Activated T-helper 2 cell treated with anti-CD3 and anti-CD28 coated beads, Interferon-gamma antibody, Interleukin-2, Interleukin-4, amounts not matched to agents 10 μg/mL and 5 μg/mL and 100 μg/mL, durations not matched to agents 14 hours and 24 hours and 36 hours (primary cell): Measurements from ENCODE around the gene PLEKHA8. TPM values are rescaled to one million over a fixed set of nuclear protein-coding genes. Genes with fewer than 3 reads are reported as not detected.
"Not testable (repeated sequence)": the region's sequence is repeated elsewhere in the genome, so short reads cannot be mapped to it uniquely, and the experiment has no call there.

Experiments used
- DNase-seq: peaks from one replicate; pipeline ENCODE4 v3.0.0; 2021; ENCODE audit warnings: low spot score
- H3K27ac Mint-ChIP-seq: one replicate; pipeline ENCODE4 v1.8.0; 2021; ENCODE audit warnings: mixed read lengths
- H3K27me3 Mint-ChIP-seq: one replicate; pipeline ENCODE4 v1.8.0; 2021; ENCODE audit warnings: low read depth, mixed read lengths
- H3K36me3 Mint-ChIP-seq: one replicate; pipeline ENCODE4 v1.8.0; 2021; ENCODE audit warnings: low read depth, mixed read lengths
- H3K4me1 Mint-ChIP-seq: one replicate; pipeline ENCODE4 v1.8.0; 2021; ENCODE audit warnings: low read depth, mixed read lengths
- H3K4me3 Mint-ChIP-seq: one replicate; pipeline ENCODE4 v1.8.0; 2021; ENCODE audit warnings: low read depth, mild to moderate bottlenecking, moderate library complexity, mixed read lengths
- H3K9me3 Mint-ChIP-seq: one replicate; pipeline ENCODE4 v1.8.0; 2021; ENCODE audit warnings: mixed read lengths
- intact Hi-C: fragments of 100-400 bp; cut with micrococcal nuclease; formaldehyde crosslinking; loops from one replicate; pipeline ENCODE4 v1.15.1; 2023
- total RNA-seq: library from RNA; stranded (reverse); gene quantifications from 2 replicates; pipeline ENCODE4 v1.2.3, GENCODE V29; 2022

PLEKHA8 gene
- total RNA-seq, 1 donor from 2014 or later: 10.9 TPM

DNA sequence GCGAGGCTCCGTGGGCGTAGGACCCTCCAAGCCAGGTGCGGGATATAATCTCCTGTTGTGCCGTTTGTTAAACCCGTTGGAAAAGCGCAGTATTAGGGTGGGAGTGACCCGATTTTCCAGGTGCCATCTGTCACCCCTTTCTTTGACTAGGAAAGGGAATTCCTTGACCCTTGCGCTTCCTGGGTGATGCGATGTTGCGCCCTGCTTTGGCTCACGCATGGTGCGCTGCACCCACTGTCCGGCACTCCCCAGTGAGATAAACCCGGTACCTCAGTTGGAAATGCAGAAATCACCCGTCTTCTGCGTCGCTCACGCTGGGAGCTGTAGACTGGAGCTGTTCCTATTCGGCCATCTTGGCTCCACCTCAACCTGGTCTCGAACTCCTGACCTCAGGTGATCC is 70.4 kb downstream of the PLEKHA8 start:
- H3K4me1 Mint-ChIP-seq, intact Hi-C loops, H3K27me3 Mint-ChIP-seq, H3K4me3 Mint-ChIP-seq, H3K36me3 Mint-ChIP-seq, H3K9me3 Mint-ChIP-seq, H3K27ac Mint-ChIP-seq, DNase-seq: not testable (repeated sequence)

- intact Hi-C loops: no loop called here
- Mint-ChIP-seq H3K27me3 (no peaks in the 10 kb centered on the region), H3K9me3 (peaks cover 6% of the 10 kb centered on the region), H3K4me1 (no peaks in the 10 kb centered on the region), H3K27ac (no peak overlapping the region), H3K36me3 (no peaks in the 10 kb centered on the region), H3K4me3 (no peak overlapping the region)
- DNase-seq: no peak
Observed at GRCh38 chr7:30102281-30102680, 74.1 kb downstream of the PLEKHA8 start.

GRCh38 chr7:30104157-30104556 is 75.9 kb downstream of the PLEKHA8 start:
- intact Hi-C loops: no loop called here
- Mint-ChIP-seq H3K27me3 (no peaks in the 10 kb centered on the region), H3K36me3 (no peaks in the 10 kb centered on the region), H3K4me1 (no peaks in the 10 kb centered on the region), H3K4me3 (no peak overlapping the region), H3K9me3 (peaks cover 4% of the 10 kb centered on the region), H3K27ac (no peak overlapping the region)
- DNase-seq: no peak

DNA sequence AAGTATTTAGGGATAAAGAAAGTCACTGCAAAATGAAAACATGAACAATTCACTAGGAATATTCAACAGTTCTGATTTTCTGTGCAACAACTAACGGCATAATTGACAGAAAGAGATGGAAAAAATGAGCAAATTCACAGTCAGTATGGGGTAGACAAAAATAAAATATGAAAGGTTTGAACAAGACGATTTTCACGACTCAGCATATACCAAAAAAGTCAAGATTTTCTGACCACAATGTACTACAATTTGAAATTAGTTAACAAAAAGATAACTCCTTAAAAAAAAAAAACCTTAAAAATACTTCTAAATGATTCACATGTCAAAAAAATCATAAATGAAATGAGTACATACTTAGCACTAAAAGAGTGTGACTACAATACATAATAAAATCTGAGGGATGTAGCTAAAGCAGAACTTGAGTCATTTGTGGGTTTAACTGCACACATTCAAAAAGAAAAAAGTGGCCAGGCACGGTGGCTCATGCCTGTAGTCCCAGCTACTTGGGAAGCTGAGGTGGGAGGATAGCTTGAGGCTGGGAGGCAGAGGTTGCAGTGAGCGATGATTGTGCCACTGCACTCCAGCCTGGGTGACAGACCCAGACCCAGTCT is 84.0 kb downstream of the PLEKHA8 start:
- Mint-ChIP-seq H3K4me1 (peaks cover 4% of the 10 kb centered on the region), H3K27me3 (no peaks in the 10 kb centered on the region), H3K27ac (no peak overlapping the region), H3K9me3 (peaks cover 20% of the 10 kb centered on the region), H3K36me3 (peaks cover 3% of the 10 kb centered on the region), H3K4me3 (no peak overlapping the region)
- no peak for DNase-seq
- intact Hi-C loops: no loop called here

GRCh38 chr7:30113144-30113543 is 84.9 kb downstream of the PLEKHA8 start:
- H3K4me3 Mint-ChIP-seq: no peak overlapping the region
- no peak overlapping the region for H3K27ac Mint-ChIP-seq
- intact Hi-C loops: no loop called here
- no peaks in the 10 kb centered on the region for H3K27me3 Mint-ChIP-seq
- peaks cover 20% of the 10 kb centered on the region for H3K9me3 Mint-ChIP-seq
- H3K36me3 Mint-ChIP-seq: peaks cover 3% of the 10 kb centered on the region
- peaks cover 4% of the 10 kb centered on the region for H3K4me1 Mint-ChIP-seq
- DNase-seq: no peak

DNA sequence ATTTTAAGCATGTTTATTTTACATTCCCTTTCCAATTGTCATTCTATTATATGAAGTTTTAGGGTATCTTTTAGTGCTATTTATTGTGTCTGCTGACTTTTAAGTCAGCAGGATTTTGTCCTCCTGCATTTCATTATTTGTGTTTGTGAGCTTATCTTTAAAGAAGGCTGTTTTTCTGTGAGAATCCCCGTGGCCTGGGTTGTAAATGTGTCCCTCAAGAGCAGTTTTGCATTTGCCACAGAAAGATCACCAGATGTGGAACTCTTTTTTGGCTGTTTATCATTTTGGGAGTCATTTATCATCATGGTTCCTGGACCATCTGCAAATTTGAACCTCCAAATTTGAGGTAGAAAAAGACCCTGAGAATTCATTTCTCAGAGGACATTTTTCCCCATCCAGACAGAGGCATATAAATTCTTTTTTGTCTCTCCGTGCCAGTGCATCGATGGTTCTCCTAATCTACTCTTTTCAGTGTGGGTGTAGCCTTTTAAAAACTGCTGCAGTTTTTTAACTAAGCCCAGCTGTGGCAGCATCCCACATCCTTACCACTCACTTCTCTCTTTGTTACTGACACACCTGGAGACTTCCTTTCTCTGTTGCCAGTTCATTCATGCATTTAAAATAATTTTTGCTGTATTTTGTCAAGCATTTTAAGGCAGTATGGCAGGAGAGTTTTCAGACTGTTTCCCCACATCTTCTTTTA is 86.5 kb downstream of the PLEKHA8 start:
- no peaks in the 10 kb centered on the region for H3K27me3 Mint-ChIP-seq
- intact Hi-C loops: no loop called here
- no peak overlapping the region for H3K4me3 Mint-ChIP-seq
- peaks cover 3% of the 10 kb centered on the region for H3K36me3 Mint-ChIP-seq
- no peak for DNase-seq
- H3K27ac Mint-ChIP-seq: no peak overlapping the region
- H3K4me1 Mint-ChIP-seq: peaks cover 4% of the 10 kb centered on the region
- peaks cover 20% of the 10 kb centered on the region for H3K9me3 Mint-ChIP-seq

GRCh38 chr7:30115709-30116297 is 87.6 kb downstream of the PLEKHA8 start:
- Mint-ChIP-seq H3K4me3 (no peak overlapping the region), H3K27me3 (no peaks in the 10 kb centered on the region), H3K27ac (no peak overlapping the region), H3K9me3 (peaks cover 20% of the 10 kb centered on the region), H3K36me3 (peaks cover 3% of the 10 kb centered on the region), H3K4me1 (peaks cover 4% of the 10 kb centered on the region)
- intact Hi-C loops: no loop called here
- DNase-seq: no peak

- peaks cover 20% of the 10 kb centered on the region for H3K9me3 Mint-ChIP-seq
- intact Hi-C loops: no loop called here
- H3K36me3 Mint-ChIP-seq: peaks cover 3% of the 10 kb centered on the region
- no peak for DNase-seq
- H3K27me3 Mint-ChIP-seq: no peaks in the 10 kb centered on the region
- no peak overlapping the region for H3K4me3 Mint-ChIP-seq
- peaks cover 4% of the 10 kb centered on the region for H3K4me1 Mint-ChIP-seq
- H3K27ac Mint-ChIP-seq: no peak overlapping the region
Observed at GRCh38 chr7:30116771-30117170, 88.6 kb downstream of the PLEKHA8 start.

DNA sequence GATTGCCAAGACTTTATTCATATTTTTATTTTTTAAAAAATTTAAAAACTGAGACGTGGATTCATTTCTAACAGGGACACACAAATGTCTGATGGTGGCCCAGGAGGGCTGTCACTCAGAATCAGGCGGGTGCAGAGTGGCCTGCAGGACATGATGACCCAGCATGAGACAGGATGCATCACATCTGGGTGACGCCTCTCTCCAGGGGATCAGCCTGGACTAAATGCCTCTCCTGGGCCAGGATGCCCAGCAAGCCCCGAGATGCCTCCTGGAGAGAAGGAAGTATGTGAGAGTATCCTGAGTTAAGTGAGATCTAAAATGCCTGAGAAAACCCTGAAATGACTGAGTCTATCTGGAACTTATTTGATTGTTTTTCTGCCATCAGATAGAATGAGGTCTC is 89.7 kb downstream of the PLEKHA8 start:
- peaks cover 2% of the 10 kb centered on the region for H3K27me3 Mint-ChIP-seq
- H3K9me3 Mint-ChIP-seq: peaks cover 13% of the 10 kb centered on the region
- no peak for DNase-seq
- no peak overlapping the region for H3K27ac Mint-ChIP-seq
- H3K4me1 Mint-ChIP-seq: peaks cover 4% of the 10 kb centered on the region
- peaks cover 3% of the 10 kb centered on the region for H3K36me3 Mint-ChIP-seq
- no peak overlapping the region for H3K4me3 Mint-ChIP-seq
- intact Hi-C loops: no loop called here

DNA sequence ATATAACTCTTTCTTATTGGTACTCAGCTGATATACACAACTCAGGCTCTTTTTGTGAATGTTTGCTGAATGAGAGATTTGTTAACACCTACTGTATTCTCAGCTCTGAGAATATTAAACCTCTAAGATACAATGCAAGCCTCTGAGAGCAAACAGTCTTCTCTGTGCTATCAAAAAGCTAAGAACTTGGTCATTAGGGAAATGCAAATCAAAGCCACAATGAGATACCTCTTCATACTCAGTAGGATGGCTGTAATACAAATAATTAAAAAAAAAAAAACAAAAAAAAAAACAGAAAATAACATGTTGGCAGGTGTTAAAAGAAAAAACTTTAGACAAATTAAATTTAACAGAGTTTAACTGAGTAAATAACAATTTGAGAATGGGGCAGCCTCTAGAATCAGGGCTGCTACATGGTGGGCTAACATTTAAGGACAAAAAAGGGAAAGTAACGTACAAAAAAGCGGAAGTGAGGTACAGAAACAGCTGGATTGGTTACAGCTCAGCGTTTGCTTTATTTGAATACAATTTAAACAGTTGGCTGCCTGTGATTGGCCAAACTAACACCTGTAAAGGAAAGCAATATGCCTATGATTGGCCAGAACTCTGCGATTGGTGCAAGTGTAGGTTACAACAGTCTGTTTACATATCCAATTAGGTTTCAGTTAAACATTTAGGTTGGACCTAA is 91.8 kb downstream of the PLEKHA8 start:
- Mint-ChIP-seq H3K4me3 (no peak overlapping the region), H3K9me3 (no peaks in the 10 kb centered on the region), H3K4me1 (peaks cover under 1% of the 10 kb centered on the region), H3K27me3 (peaks cover 7% of the 10 kb centered on the region), H3K36me3 (no peaks in the 10 kb centered on the region), H3K27ac (no peak overlapping the region)
- intact Hi-C loops: no loop called here
- DNase-seq: no peak

GRCh38 chr7:30133736-30134610 is 105.8 kb downstream of the PLEKHA8 start:
- Mint-ChIP-seq H3K4me3 (peak overlapping the region; percentile 79), H3K9me3 (no peaks in the 10 kb centered on the region), H3K36me3 (no peaks in the 10 kb centered on the region), H3K4me1 (peaks cover 4% of the 10 kb centered on the region), H3K27ac (peak overlapping the region; percentile 51), H3K27me3 (peaks cover 36% of the 10 kb centered on the region)
- intact Hi-C loops: loop anchor here (2.0 to 10.0 kb wide), 2 partner anchors 105 to 461 kb away; partner anchors contain the start of genes GARS1 and PLEKHA8
- no peak for DNase-seq

- H3K4me3 Mint-ChIP-seq: peak within 1 kb of the TSS; percentile 86
- no peaks in the 10 kb centered on the region for H3K36me3 Mint-ChIP-seq
- H3K4me1 Mint-ChIP-seq: peaks cover 4% of the 10 kb centered on the region
- peak within 1 kb of the TSS; percentile 80 for H3K27ac Mint-ChIP-seq
- peaks cover 34% of the 10 kb centered on the region for H3K27me3 Mint-ChIP-seq
- H3K9me3 Mint-ChIP-seq: no peaks in the 10 kb centered on the region
- DNase-seq: peak; percentile 81
- intact Hi-C loops: loop anchor here (2.0 to 10.0 kb wide), 2 partner anchors 106 to 460 kb away; partner anchors contain the start of genes GARS1 and PLEKHA8
Observed at GRCh38 chr7:30134611-30135300, 106.5 kb downstream of the PLEKHA8 start, which contains the start of gene MTURN. MTURN (plus strand) TSS chr7:30134986; CDS start chr7:30135137, 151 bp downstream.
